SH-SY5Y (cell line): ENCODE data around the gene P2RY8.

Experiments used
- GATA2 ChIP-seq: IDR thresholded peaks from 2 replicates; pipeline ENCODE4 v1.6.1; 2011; ENCODE audit warnings: mild to moderate bottlenecking, low read depth, low read length
- GATA3 ChIP-seq: IDR thresholded peaks from 2 replicates; pipeline ENCODE4 v1.6.1; 2011; ENCODE audit warnings: low read depth, mild to moderate bottlenecking, low read length, moderate library complexity

DNA sequence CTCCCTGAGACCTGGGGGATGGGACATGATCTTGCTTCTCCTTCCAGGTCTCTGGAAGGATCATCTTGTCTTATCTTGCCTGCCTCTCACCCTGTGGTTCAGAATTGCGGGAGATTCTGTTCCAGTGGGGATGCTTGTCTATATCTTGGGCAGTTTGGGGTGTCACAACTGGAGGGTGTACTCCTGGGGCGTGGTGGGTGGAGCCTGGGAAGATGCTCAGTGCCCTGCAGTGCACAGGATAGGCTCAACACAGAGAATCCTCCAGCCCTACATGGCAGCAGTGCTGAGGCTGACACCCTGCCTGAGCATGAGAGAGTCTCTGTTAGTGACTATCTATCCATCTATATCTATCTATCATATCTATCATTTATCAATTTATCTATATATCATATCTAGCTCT is 7.7 kb downstream of the P2RY8 start:
- TF ChIP-seq GATA2 (no peak), GATA3 (no peak)
